Activated gamma-delta T cell (primary cell): Measurements from ENCODE around the gene RBM11.
"Not testable (repeated sequence)": the region's sequence is repeated elsewhere in the genome, so short reads cannot be mapped to it uniquely, and the experiment has no call there.

Source experiments
- DNase-seq: peaks from one replicate; lab custom pipeline; 2025; lab: John Stamatoyannopoulos, UW
- total RNA-seq, 2 donors: gene quantifications; one replicate each; lab custom pipeline; 2026; lab: John Stamatoyannopoulos, UW

The RBM11 gene
- total RNA-seq = 2.5 to 6.9 reads per million in 2 donors

GRCh38 chr21:14215971-14216641, at the start of gene RBM11:
Gene RBM11 (plus strand): TSS chr21:14216157. CDS start chr21:14216187, 30 bp downstream.
- DNase-seq = peak; percentile 15

GRCh38 chr21:14166463-14167223, 49.3 kb upstream of the RBM11 start:
- not testable (repeated sequence) for DNase-seq

GRCh38 chr21:14206222-14206621, 9.7 kb upstream of the RBM11 start:
- no peak for DNase-seq

GRCh38 chr21:14210738-14211137, 5.2 kb upstream of the RBM11 start, which contains the start of gene LIPI:
Gene LIPI (minus strand): TSS chr21:14210955. CDS start chr21:14210845, 110 bp downstream.
- no peak for DNase-seq

- DNase-seq = no peak
Measured at GRCh38 chr21:14213164-14213563, 2.8 kb upstream of the RBM11 start.

- no peak for DNase-seq
Measured at GRCh38 chr21:14223365-14223764, 7.4 kb downstream of the RBM11 start.

GRCh38 chr21:14229399-14229798, 13.4 kb downstream of the RBM11 start:
- DNase-seq = no peak

GRCh38 chr21:14235101-14235500, 19.1 kb downstream of the RBM11 start:
- DNase-seq = no peak

- no peak for DNase-seq
Measured at GRCh38 chr21:14236180-14236579, 20.2 kb downstream of the RBM11 start.

- no peak for DNase-seq
Measured at GRCh38 chr21:14239281-14239680, 23.3 kb downstream of the RBM11 start.

GRCh38 chr21:14241297-14241696, 25.3 kb downstream of the RBM11 start:
- DNase-seq = no peak

- DNase-seq = no peak
Measured at GRCh38 chr21:14243461-14243860, 27.5 kb downstream of the RBM11 start.

- DNase-seq = no peak
Measured at GRCh38 chr21:14243874-14244273, 27.9 kb downstream of the RBM11 start.

GRCh38 chr21:14244911-14245310, 29.0 kb downstream of the RBM11 start:
- DNase-seq = no peak

- DNase-seq = no peak
Measured at GRCh38 chr21:14245711-14246110, 29.8 kb downstream of the RBM11 start.

- no peak for DNase-seq
Measured at GRCh38 chr21:14251336-14251735, 35.4 kb downstream of the RBM11 start.

GRCh38 chr21:14259747-14260146, 43.8 kb downstream of the RBM11 start:
- DNase-seq = no peak

- DNase-seq = no peak
Measured at GRCh38 chr21:14260174-14260764, 44.3 kb downstream of the RBM11 start.

GRCh38 chr21:14262039-14262438, 46.1 kb downstream of the RBM11 start:
- no peak for DNase-seq

GRCh38 chr21:14263879-14264278, 47.9 kb downstream of the RBM11 start:
- DNase-seq = no peak

- DNase-seq = no peak
Measured at GRCh38 chr21:14265023-14265422, 49.1 kb downstream of the RBM11 start.

GRCh38 chr21:14267076-14267475, 51.1 kb downstream of the RBM11 start:
- DNase-seq = no peak

- DNase-seq = no peak
Measured at GRCh38 chr21:14270631-14271030, 54.7 kb downstream of the RBM11 start.
